Stomach (tissue), 4 donors: ENCODE measurements around the gene SPAG17.

Experiments
- EP300 ChIP-seq: sonication (generic); formaldehyde crosslinking; IDR thresholded peaks from one replicate; pipeline ENCODE4 v1.6.1; 2017; ENCODE audit warnings: antibody characterized with exemption
- TF ChIP-seq, protein P1 (sequence below), 7 experiments: fragments of 450-650 bp in 4 of 7; fragments of 200-600 bp in 3 of 7; sonication (generic) in 3 of 7; IDR thresholded peaks; one replicate each; pipeline ENCODE4 v1.5.1; 2016 to 2019; ENCODE audit warnings: antibody characterized with exemption in 7 of 7, control low read depth in 2 of 7, mild to moderate bottlenecking in 1 of 7

DNA sequence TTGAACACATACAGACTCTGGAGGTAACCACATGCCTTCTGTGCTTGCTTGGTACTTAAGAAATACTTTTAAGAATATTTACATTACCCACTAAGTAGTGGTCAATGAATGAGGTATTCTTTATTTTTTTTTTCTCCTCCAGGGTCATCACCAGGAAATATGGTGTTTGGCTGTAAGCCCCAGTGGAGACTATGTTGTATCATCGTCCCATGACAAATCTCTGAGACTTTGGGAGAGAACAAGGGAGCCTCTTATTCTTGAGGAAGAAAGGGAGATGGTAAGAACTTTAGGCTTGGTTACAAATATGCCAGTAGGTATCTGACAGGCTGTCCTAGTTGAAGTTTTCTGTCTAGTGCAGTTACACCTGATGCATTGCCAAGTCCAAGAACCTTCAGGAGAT, 232.6 kb downstream of the SPAG17 start:
- no peak for TF ChIP-seq EP300
- TF ChIP-seq, protein P1, sequence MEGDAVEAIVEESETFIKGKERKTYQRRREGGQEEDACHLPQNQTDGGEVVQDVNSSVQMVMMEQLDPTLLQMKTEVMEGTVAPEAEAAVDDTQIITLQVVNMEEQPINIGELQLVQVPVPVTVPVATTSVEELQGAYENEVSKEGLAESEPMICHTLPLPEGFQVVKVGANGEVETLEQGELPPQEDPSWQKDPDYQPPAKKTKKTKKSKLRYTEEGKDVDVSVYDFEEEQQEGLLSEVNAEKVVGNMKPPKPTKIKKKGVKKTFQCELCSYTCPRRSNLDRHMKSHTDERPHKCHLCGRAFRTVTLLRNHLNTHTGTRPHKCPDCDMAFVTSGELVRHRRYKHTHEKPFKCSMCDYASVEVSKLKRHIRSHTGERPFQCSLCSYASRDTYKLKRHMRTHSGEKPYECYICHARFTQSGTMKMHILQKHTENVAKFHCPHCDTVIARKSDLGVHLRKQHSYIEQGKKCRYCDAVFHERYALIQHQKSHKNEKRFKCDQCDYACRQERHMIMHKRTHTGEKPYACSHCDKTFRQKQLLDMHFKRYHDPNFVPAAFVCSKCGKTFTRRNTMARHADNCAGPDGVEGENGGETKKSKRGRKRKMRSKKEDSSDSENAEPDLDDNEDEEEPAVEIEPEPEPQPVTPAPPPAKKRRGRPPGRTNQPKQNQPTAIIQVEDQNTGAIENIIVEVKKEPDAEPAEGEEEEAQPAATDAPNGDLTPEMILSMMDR (IDR thresholded peaks at IDR 0.05) = no peak
